Left lobe of liver (tissue), 2 donors: Measurements from ENCODE around the gene KCND2. TPM values are rescaled to one million over a fixed set of nuclear protein-coding genes. Genes with fewer than 3 reads are reported as not detected.
A peak's percentile ranks its signal among the peaks of the same experiment; 100 is the strongest.

Source experiments
- ATAC-seq: fragments of 200-7000 bp; cut with Tn5 transposase; one replicate; pipeline ENCODE4 v1.9.1; 2020; ENCODE audit warnings: mild to moderate bottlenecking, moderate library complexity
- DNase-seq: peaks from one replicate; pipeline ENCODE4 v3.0.0-alpha.2; 2020; ENCODE audit warnings: low spot score
- total RNA-seq: library from RNA; stranded (reverse); gene quantifications from one replicate; pipeline ENCODE4 v1.2.1, GENCODE V29; 2021
- donor health status: DM: no; HTN: no; CAD: no; lungs with moderate emphysema.
- donor health status: DM: no; HTN: yes; CAD: no.

Gene KCND2
- total RNA-seq, 1 donor from 2014 or later: 0.03 TPM

- DNase-seq (no peak), ATAC-seq (no peak)
Observed at GRCh38 chr7:120307991-120308545, 35.1 kb downstream of the KCND2 start.

GRCh38 chr7:120311028-120311788 lies 38.2 kb downstream of the KCND2 start:
- ATAC-seq: no peak

GRCh38 chr7:120320218-120320961 lies 47.4 kb downstream of the KCND2 start:
- DNase-seq (no peak), ATAC-seq (no peak)

More at GRCh38 chr7:120311028-120311788, 38.2 kb downstream of the KCND2 start:
- DNase-seq: no peak

- ATAC-seq: no peak
- DNase-seq: no peak
Observed at GRCh38 chr7:120327054-120327453, 54.1 kb downstream of the KCND2 start.

- ATAC-seq (no peak), DNase-seq (no peak)
Observed at GRCh38 chr7:120332433-120332832, 59.5 kb downstream of the KCND2 start.

GRCh38 chr7:120334475-120334874 lies 61.5 kb downstream of the KCND2 start:
- ATAC-seq (no peak), DNase-seq (no peak)

- ATAC-seq (peak; percentile 68), DNase-seq (no peak)
Observed at GRCh38 chr7:120337308-120337907, 64.4 kb downstream of the KCND2 start.

GRCh38 chr7:120344276-120344675 lies 71.3 kb downstream of the KCND2 start:
- no peak for ATAC-seq
- DNase-seq: no peak

- ATAC-seq: no peak
Observed at GRCh38 chr7:120353171-120353570, 80.2 kb downstream of the KCND2 start.

GRCh38 chr7:120360918-120361317 lies 87.9 kb downstream of the KCND2 start:
- DNase-seq: no peak

More at GRCh38 chr7:120353171-120353570, 80.2 kb downstream of the KCND2 start:
- DNase-seq: no peak

GRCh38 chr7:120363414-120363813 lies 90.4 kb downstream of the KCND2 start:
- DNase-seq (no peak), ATAC-seq (no peak)

More at GRCh38 chr7:120360918-120361317, 87.9 kb downstream of the KCND2 start:
- ATAC-seq: no peak

- DNase-seq (no peak), ATAC-seq (no peak)
Observed at GRCh38 chr7:120370954-120371353, 98.0 kb downstream of the KCND2 start.

GRCh38 chr7:120373174-120373573 lies 100.2 kb downstream of the KCND2 start:
- ATAC-seq: no peak
- no peak for DNase-seq

GRCh38 chr7:120394595-120394994 lies 121.6 kb downstream of the KCND2 start:
- ATAC-seq: no peak
- no peak for DNase-seq

- ATAC-seq: no peak
Observed at GRCh38 chr7:120395526-120396019, 122.6 kb downstream of the KCND2 start.

GRCh38 chr7:120398284-120399000 lies 125.5 kb downstream of the KCND2 start:
- no peak for ATAC-seq
- no peak for DNase-seq

More at GRCh38 chr7:120395526-120396019, 122.6 kb downstream of the KCND2 start:
- no peak for DNase-seq

- ATAC-seq (no peak), DNase-seq (no peak)
Observed at GRCh38 chr7:120400806-120401455, 128.0 kb downstream of the KCND2 start.

GRCh38 chr7:120402079-120402767 lies 129.2 kb downstream of the KCND2 start:
- no peak for DNase-seq
- no peak for ATAC-seq

GRCh38 chr7:120402801-120403200 lies 129.8 kb downstream of the KCND2 start:
- DNase-seq (no peak), ATAC-seq (no peak)
